HG03442 (cell line): ENCODE results near the gene FBXO33.
A peak's percentile ranks its signal among the peaks of the same experiment; 100 is the strongest.

Source experiments
- ATAC-seq: cut with Tn5 transposase; IDR thresholded peaks from one replicate; pipeline ENCODE4 v1.9.1; 2021; ENCODE audit warnings: mild to moderate bottlenecking, moderate library complexity; ENCODE audit not compliant: unreplicated experiment

The FBXO33 gene

GRCh38 chr14:39431416-39432178 is 636 bp downstream of the FBXO33 start:
- peak; percentile 13 for ATAC-seq

GRCh38 chr14:39430762-39431415 is 1.3 kb downstream of the FBXO33 start:
- no peak for ATAC-seq

GRCh38 chr14:39428118-39428517 is 4.1 kb downstream of the FBXO33 start:
- ATAC-seq: no peak

- ATAC-seq: no peak
These were observed 5.6 kb downstream of the FBXO33 start for GRCh38 chr14:39426605-39427004.

- no peak for ATAC-seq
These were observed 6.3 kb downstream of the FBXO33 start for GRCh38 chr14:39425947-39426346.

- ATAC-seq: no peak
These were observed 8.4 kb downstream of the FBXO33 start for GRCh38 chr14:39423793-39424192.

- ATAC-seq: no peak
These were observed 10.0 kb downstream of the FBXO33 start for GRCh38 chr14:39422243-39422642.

- ATAC-seq: no peak
These were observed 13.0 kb downstream of the FBXO33 start for GRCh38 chr14:39419272-39419671.

GRCh38 chr14:39417014-39417413 is 15.2 kb downstream of the FBXO33 start:
- ATAC-seq: no peak

GRCh38 chr14:39416072-39416471 is 16.2 kb downstream of the FBXO33 start:
- no peak for ATAC-seq

- ATAC-seq: no peak
These were observed 25.7 kb downstream of the FBXO33 start for GRCh38 chr14:39406560-39406959.

- ATAC-seq: no peak
These were observed 33.9 kb downstream of the FBXO33 start for GRCh38 chr14:39398382-39398781.

- ATAC-seq: no peak
These were observed 35.8 kb downstream of the FBXO33 start for GRCh38 chr14:39396448-39396847.

- no peak for ATAC-seq
These were observed 36.5 kb downstream of the FBXO33 start for GRCh38 chr14:39395555-39396254.

GRCh38 chr14:39393289-39393688 is 38.9 kb downstream of the FBXO33 start:
- no peak for ATAC-seq

- no peak for ATAC-seq
These were observed 48.1 kb downstream of the FBXO33 start for GRCh38 chr14:39384177-39384576.

GRCh38 chr14:39383741-39384140 is 48.5 kb downstream of the FBXO33 start:
- ATAC-seq: no peak

- ATAC-seq: peak; percentile 78
These were observed 49.1 kb downstream of the FBXO33 start for GRCh38 chr14:39383026-39383660.

GRCh38 chr14:39382463-39382862 is 49.8 kb downstream of the FBXO33 start:
- ATAC-seq: no peak

GRCh38 chr14:39381366-39381765 is 50.9 kb downstream of the FBXO33 start:
- no peak for ATAC-seq

- ATAC-seq: no peak
These were observed 55.4 kb downstream of the FBXO33 start for GRCh38 chr14:39376667-39377403.
